GM18861 (cell line): ENCODE data around the gene PXYLP1.
A peak's percentile ranks its signal among the peaks of the same experiment; 100 is the strongest.
"Not testable (repeated sequence)": the region's sequence is repeated elsewhere in the genome, so short reads cannot be mapped to it uniquely, and the experiment has no call there.

Source experiments
- ATAC-seq: cut with Tn5 transposase; IDR thresholded peaks from one replicate; pipeline ENCODE4 v1.9.1; 2021; ENCODE audit not compliant: unreplicated experiment

The PXYLP1 gene

GRCh38 chr3:141291559-141292355 lies 60.1 kb downstream of the PXYLP1 start:
- ATAC-seq = no peak

GRCh38 chr3:141292356-141293058 lies 60.9 kb downstream of the PXYLP1 start:
- no peak for ATAC-seq

- no peak for ATAC-seq
Measured at GRCh38 chr3:141294301-141294700, 62.7 kb downstream of the PXYLP1 start.

- no peak for ATAC-seq
Measured at GRCh38 chr3:141294848-141295247, 63.2 kb downstream of the PXYLP1 start.

- not testable (repeated sequence) for ATAC-seq
Measured at GRCh38 chr3:141300426-141300825, 68.8 kb downstream of the PXYLP1 start.

GRCh38 chr3:141302364-141303141 lies 70.9 kb downstream of the PXYLP1 start:
- no peak for ATAC-seq

GRCh38 chr3:141303481-141304223 lies 72.0 kb downstream of the PXYLP1 start:
- ATAC-seq = no peak

- ATAC-seq = no peak
Measured at GRCh38 chr3:141305436-141305835, 73.8 kb downstream of the PXYLP1 start.

GRCh38 chr3:141306276-141306675 lies 74.7 kb downstream of the PXYLP1 start:
- ATAC-seq = no peak

GRCh38 chr3:141306922-141307321 lies 75.3 kb downstream of the PXYLP1 start:
- no peak for ATAC-seq

GRCh38 chr3:141307351-141308059 lies 75.9 kb downstream of the PXYLP1 start:
- ATAC-seq = no peak

GRCh38 chr3:141308588-141309218 lies 77.1 kb downstream of the PXYLP1 start:
- ATAC-seq = no peak

- ATAC-seq = no peak
Measured at GRCh38 chr3:141311170-141311495, 79.5 kb downstream of the PXYLP1 start.

- ATAC-seq = peak; percentile 97
Measured at GRCh38 chr3:141311496-141312353, 80.1 kb downstream of the PXYLP1 start.

GRCh38 chr3:141312354-141313092 lies 80.9 kb downstream of the PXYLP1 start:
- ATAC-seq = no peak

- ATAC-seq = no peak
Measured at GRCh38 chr3:141313093-141313683, 81.6 kb downstream of the PXYLP1 start.

- not testable (repeated sequence) for ATAC-seq
Measured at GRCh38 chr3:141314415-141314814, 82.8 kb downstream of the PXYLP1 start.

GRCh38 chr3:141316851-141317250 lies 85.2 kb downstream of the PXYLP1 start:
- no peak for ATAC-seq
